ENCODE measurements around the gene LUC7L3. TPM values are rescaled to one million over a fixed set of nuclear protein-coding genes. Genes with fewer than 3 reads are reported as not detected.

The LUC7L3 gene
- total and polyA plus RNA-seq, 2 donors (not counting 3 experiments of a cell fraction or from before 2014, with no cell fraction given): 70.9 to 113 TPM

DNA sequence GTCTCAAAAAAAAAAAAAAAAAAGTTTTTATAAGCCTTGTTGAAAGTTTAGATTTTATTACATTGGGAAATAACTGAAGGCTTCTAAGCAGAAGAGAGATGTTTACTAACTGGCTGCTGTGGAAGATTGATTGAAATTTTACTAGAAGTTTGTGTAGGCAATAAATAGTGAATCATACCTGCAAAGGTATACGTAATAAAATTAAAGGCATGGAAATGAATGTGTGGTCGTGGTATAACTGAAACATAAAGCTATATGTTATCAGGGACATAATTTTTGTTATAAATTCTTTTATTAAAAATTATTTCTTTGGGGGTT is 8.7 kb downstream of the LUC7L3 start:
- BruUV-seq (replicated peaks): no TSS peak

More for the DNA sequence above, 8.7 kb downstream of the LUC7L3 start:
- Histone ChIP-seq H3K27ac (ENCODE audit: insufficient read depth, low read depth, low read length) (no peak overlapping the region), H3K79me2 (ENCODE audit: control insufficient read depth, insufficient read depth, low read length) (peaks cover 100% of the 10 kb centered on the region), H2AFZ (ENCODE audit: low read depth, low read length) (no peak overlapping the region), H3K4me2 (ENCODE audit: insufficient read depth, low read length) (no peak overlapping the region), H3K27me3 (ENCODE audit: control insufficient read depth in 2 of 2, insufficient read depth in 2 of 2, low read length in 2 of 2) (no peaks in the 10 kb centered on the region), H3K4me1 (ENCODE audit: control insufficient read depth, extremely low read depth, insufficient read depth, low read length) (no peaks in the 10 kb centered on the region), H3K9ac (replicated peaks; ENCODE audit: extremely low read depth, insufficient read depth, low read length) (no peak overlapping the region), H3K36me3 (ENCODE audit: control insufficient read depth in 2 of 2, extremely low read depth in 1 of 2, insufficient read depth in 2 of 2, low read length in 2 of 2) (no peaks in the 10 kb centered on the region), H3K9me3 (replicated peaks; ENCODE audit: control insufficient read depth, insufficient read depth, low read length) (no peaks in the 10 kb centered on the region), H3K9me1 (replicated peaks; ENCODE audit: control insufficient read depth, extremely low read depth, insufficient read depth, low read length) (no peaks in the 10 kb centered on the region), H3K4me3 (replicated peaks in 1 of 3; ENCODE audit: insufficient read depth in 1 of 3, low read depth in 1 of 3, low read length in 3 of 3) (no peak overlapping the region), H4K20me1 (replicated peaks; ENCODE audit: control insufficient read depth, extremely low read depth, insufficient read depth, low read length) (peaks cover 17% of the 10 kb centered on the region)
- no peak for FAIRE-seq
- intact Hi-C loops (cut with micrococcal nuclease) (no loop called here), dilution Hi-C loops (cut with MboI; ENCODE audit: extremely low pct_ligation_motif_present, low sequenced_read_pairs) (no loop called here)
- POLR2A ChIA-PET: no interaction called here
- no peak for TF ChIP-seq EZH2 (IDR thresholded peaks at IDR 0.05; ENCODE audit: borderline replicate concordance, low read depth, low read length, severe bottlenecking)
- TF ChIP-seq, protein P1, sequence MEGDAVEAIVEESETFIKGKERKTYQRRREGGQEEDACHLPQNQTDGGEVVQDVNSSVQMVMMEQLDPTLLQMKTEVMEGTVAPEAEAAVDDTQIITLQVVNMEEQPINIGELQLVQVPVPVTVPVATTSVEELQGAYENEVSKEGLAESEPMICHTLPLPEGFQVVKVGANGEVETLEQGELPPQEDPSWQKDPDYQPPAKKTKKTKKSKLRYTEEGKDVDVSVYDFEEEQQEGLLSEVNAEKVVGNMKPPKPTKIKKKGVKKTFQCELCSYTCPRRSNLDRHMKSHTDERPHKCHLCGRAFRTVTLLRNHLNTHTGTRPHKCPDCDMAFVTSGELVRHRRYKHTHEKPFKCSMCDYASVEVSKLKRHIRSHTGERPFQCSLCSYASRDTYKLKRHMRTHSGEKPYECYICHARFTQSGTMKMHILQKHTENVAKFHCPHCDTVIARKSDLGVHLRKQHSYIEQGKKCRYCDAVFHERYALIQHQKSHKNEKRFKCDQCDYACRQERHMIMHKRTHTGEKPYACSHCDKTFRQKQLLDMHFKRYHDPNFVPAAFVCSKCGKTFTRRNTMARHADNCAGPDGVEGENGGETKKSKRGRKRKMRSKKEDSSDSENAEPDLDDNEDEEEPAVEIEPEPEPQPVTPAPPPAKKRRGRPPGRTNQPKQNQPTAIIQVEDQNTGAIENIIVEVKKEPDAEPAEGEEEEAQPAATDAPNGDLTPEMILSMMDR (IDR thresholded peaks at IDR 0.05; ENCODE audit: extremely low read depth in 1 of 2, insufficient read depth in 1 of 2, low read depth in 1 of 2, low read length in 2 of 2): no peak
- no peak for TF ChIP-seq POLR2AphosphoS5 (IDR thresholded peaks at IDR 0.05; ENCODE audit: insufficient read depth, low read depth, low read length)
- TF ChIP-seq, protein P2, sequence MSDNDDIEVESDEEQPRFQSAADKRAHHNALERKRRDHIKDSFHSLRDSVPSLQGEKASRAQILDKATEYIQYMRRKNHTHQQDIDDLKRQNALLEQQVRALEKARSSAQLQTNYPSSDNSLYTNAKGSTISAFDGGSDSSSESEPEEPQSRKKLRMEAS (IDR thresholded peaks at IDR 0.05; ENCODE audit: insufficient read depth, insufficient read length): no peak
- TF ChIP-seq GATA2 (IDR thresholded peaks at IDR 0.05; ENCODE audit: insufficient read depth, insufficient read length, low read depth, low read length): no peak
- no peak for TF ChIP-seq JUN (IDR thresholded peaks at IDR 0.05; ENCODE audit: borderline replicate concordance, insufficient read depth, insufficient read length, low read depth)
- TF ChIP-seq MYC (IDR thresholded peaks at IDR 0.05; ENCODE audit: low read depth, low read length): no peak
- TF ChIP-seq FOS (IDR thresholded peaks at IDR 0.05; ENCODE audit: borderline replicate concordance, insufficient read depth, low read length): no peak
- no peak for TF ChIP-seq POLR2A (IDR thresholded peaks at IDR 0.05; ENCODE audit: low read depth, low read length)
- no peak for DNase-seq (ENCODE audit: low read depth, low spot score)
- CTCF ChIA-PET: interaction anchor here (1.2 to 2.1 kb wide), 2 partner anchors 15 to 19 kb away, joined by 3 to 5 read pairs; no protein-coding TSS in a partner anchor
